Measurements from ENCODE around the gene CARF.

CARF gene

GRCh38 chr2:203030545-203030944 lies 118.5 kb downstream of the CARF start:
- no peak for TF ChIP-seq CTCF (IDR thresholded peaks at IDR 0.05; ENCODE audit: insufficient read depth, missing control alignments)
- DNase-seq (ENCODE audit: insufficient read length, low spot score) (no peak), FAIRE-seq (no peak)

GRCh38 chr2:203030991-203031390 lies 118.9 kb downstream of the CARF start:
- no peak for FAIRE-seq
- DNase-seq (ENCODE audit: insufficient read length, low spot score): no peak
- TF ChIP-seq CTCF (IDR thresholded peaks at IDR 0.05; ENCODE audit: insufficient read depth, missing control alignments): no peak

GRCh38 chr2:203033395-203033794 lies 121.3 kb downstream of the CARF start:
- FAIRE-seq (no peak), DNase-seq (ENCODE audit: insufficient read length, low spot score) (no peak)
- TF ChIP-seq CTCF (IDR thresholded peaks at IDR 0.05; ENCODE audit: insufficient read depth, missing control alignments): no peak

- TF ChIP-seq CTCF (IDR thresholded peaks at IDR 0.05; ENCODE audit: insufficient read depth, missing control alignments): no peak
- no peak for FAIRE-seq
- no peak for DNase-seq (ENCODE audit: insufficient read length, low spot score)
Observed at GRCh38 chr2:203035879-203036470, 123.9 kb downstream of the CARF start.
